ENCODE data around the gene C1QA. TPM values are rescaled to one million over a fixed set of nuclear protein-coding genes. Genes with fewer than 3 reads are reported as not detected.

C1QA gene
- total and polyA plus RNA-seq, 10 of the 15 experiments (the other 5 are each of a cell fraction or from before 2014, with no cell fraction given): 0.59 TPM; not detected in 9

DNA sequence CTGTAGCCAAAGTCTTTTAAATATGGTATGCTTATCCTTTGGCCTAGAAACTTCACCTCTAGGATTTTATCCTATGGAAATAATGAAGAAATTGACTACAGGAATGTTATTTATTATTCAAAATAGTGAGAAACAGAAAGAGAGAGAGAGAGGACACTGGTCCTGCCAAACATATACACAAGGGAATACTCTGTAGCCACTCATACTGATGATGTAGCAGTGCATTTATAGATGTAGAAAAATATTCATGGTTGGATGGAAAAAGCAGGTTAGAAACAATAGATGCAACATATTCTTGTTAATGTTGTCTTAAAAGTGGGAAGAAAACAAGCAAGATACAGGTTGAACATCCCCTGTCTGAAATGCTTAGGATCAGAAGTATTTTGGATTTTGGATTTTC lies 52.0 kb downstream of the C1QA start (continued):
- TF ChIP-seq, protein P1, sequence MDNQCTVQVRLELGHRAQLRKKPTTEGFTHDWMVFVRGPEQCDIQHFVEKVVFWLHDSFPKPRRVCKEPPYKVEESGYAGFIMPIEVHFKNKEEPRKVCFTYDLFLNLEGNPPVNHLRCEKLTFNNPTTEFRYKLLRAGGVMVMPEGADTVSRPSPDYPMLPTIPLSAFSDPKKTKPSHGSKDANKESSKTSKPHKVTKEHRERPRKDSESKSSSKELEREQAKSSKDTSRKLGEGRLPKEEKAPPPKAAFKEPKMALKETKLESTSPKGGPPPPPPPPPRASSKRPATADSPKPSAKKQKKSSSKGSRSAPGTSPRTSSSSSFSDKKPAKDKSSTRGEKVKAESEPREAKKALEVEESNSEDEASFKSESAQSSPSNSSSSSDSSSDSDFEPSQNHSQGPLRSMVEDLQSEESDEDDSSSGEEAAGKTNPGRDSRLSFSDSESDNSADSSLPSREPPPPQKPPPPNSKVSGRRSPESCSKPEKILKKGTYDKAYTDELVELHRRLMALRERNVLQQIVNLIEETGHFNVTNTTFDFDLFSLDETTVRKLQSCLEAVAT (IDR thresholded peaks at IDR 0.05): no peak
- no peak for TF ChIP-seq IRF4 (IDR thresholded peaks at IDR 0.05; ENCODE audit: low read depth, low read length)
- no peak for TF ChIP-seq CHD2 (IDR thresholded peaks at IDR 0.05; ENCODE audit: borderline replicate concordance, low read depth, low read length)
- TF ChIP-seq WRNIP1 (IDR thresholded peaks at IDR 0.05; ENCODE audit: borderline replicate concordance, low read depth, low read length): no peak
- TF ChIP-seq NR2F1 (conservative IDR thresholded peaks at IDR 0.05): no peak
- TF ChIP-seq MEF2B (IDR thresholded peaks at IDR 0.05; ENCODE audit: partially characterized antibody, poor library complexity, severe bottlenecking): no peak
- no peak for TF ChIP-seq CBX3 (IDR thresholded peaks at IDR 0.05; ENCODE audit: borderline replicate concordance, low read depth)
- TF ChIP-seq SMARCA5 (IDR thresholded peaks at IDR 0.05): no peak
- TF ChIP-seq, protein P2, sequence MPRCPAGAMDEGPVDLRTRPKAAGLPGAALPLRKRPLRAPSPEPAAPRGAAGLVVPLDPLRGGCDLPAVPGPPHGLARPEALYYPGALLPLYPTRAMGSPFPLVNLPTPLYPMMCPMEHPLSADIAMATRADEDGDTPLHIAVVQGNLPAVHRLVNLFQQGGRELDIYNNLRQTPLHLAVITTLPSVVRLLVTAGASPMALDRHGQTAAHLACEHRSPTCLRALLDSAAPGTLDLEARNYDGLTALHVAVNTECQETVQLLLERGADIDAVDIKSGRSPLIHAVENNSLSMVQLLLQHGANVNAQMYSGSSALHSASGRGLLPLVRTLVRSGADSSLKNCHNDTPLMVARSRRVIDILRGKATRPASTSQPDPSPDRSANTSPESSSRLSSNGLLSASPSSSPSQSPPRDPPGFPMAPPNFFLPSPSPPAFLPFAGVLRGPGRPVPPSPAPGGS (IDR thresholded peaks at IDR 0.05; ENCODE audit: borderline replicate concordance, insufficient read depth, low read depth, low read length, poor library complexity, severe bottlenecking): no peak
- TF ChIP-seq SMC3 (IDR thresholded peaks at IDR 0.05; ENCODE audit: borderline replicate concordance, low read length): no peak
- TF ChIP-seq PAX8 (IDR thresholded peaks at IDR 0.05): no peak

Small RNA genes within 50 kb of the gene (microRNA-seq; reads per million reads assigned to microRNA genes)
- gene MIR6127: not detected

Small RNA genes within 50 kb of the gene (small RNA-seq; reads per million reads assigned to genes)
- not detected for gene MIR6127

Other genes with a start within 250 kb of the C1QA start
- gene ZBTB40, start 184.8 kb upstream of the C1QA start, total RNA-seq (2014; rRNA removed): 12.1 and 13.6 TPM in 2 replicates
- gene ZBTB40, start 184.8 kb upstream of the C1QA start, total RNA-seq (2014; rRNA removed; fragmentation: Illumina TruSeq; extraction: Trizol): 9.3 and 9.4 TPM in 2 replicates
- gene ZBTB40, start 184.8 kb upstream of the C1QA start, total RNA-seq (2021): 14.0 and 14.4 TPM in 2 replicates
- 6.5 and 8.6 TPM in 2 replicates for gene ZBTB40, start 184.8 kb upstream of the C1QA start, polyA plus RNA-seq (2011; rRNA removed)
- 10.9 and 12.3 TPM in 2 replicates for gene ZBTB40, start 184.8 kb upstream of the C1QA start, polyA plus RNA-seq (2014; fragmentation: Illumina TruSeq; extraction: Trizol)
- 1 to 10 TPM; 1.9 to 2.3 TPM for gene ZBTB40, start 184.8 kb upstream of the C1QA start, polyA plus RNA-seq (2014; fragmentation: Nextera tagmentation; extraction: Ambion mirVana)
- 12.1 and 12.2 TPM in 2 replicates for gene ZBTB40, start 184.8 kb upstream of the C1QA start, polyA plus RNA-seq (2014; rRNA removed)
- 1 to 10 TPM; 6.9 to 7.4 TPM for gene ZBTB40, start 184.8 kb upstream of the C1QA start, polyA plus RNA-seq (2016; fragmentation: Nextera tagmentation; extraction: Ambion mirVana)
- not detected in 2 replicates for gene EPHA8, start 73.1 kb upstream of the C1QA start, total RNA-seq (2014; rRNA removed)
- gene EPHA8, start 73.1 kb upstream of the C1QA start, total RNA-seq (2014; rRNA removed; fragmentation: Illumina TruSeq; extraction: Trizol): not detected in 2 replicates
- not detected in 2 replicates for gene EPHA8, start 73.1 kb upstream of the C1QA start, total RNA-seq (2021)
- not detected in 2 replicates for gene EPHA8, start 73.1 kb upstream of the C1QA start, polyA plus RNA-seq (2011; rRNA removed)
- gene EPHA8, start 73.1 kb upstream of the C1QA start, polyA plus RNA-seq (2014; fragmentation: Illumina TruSeq; extraction: Trizol): not detected in 2 replicates
- gene EPHA8, start 73.1 kb upstream of the C1QA start, polyA plus RNA-seq (2014; fragmentation: Nextera tagmentation; extraction: Ambion mirVana): not detected
- not detected in 2 replicates for gene EPHA8, start 73.1 kb upstream of the C1QA start, polyA plus RNA-seq (2014; rRNA removed)
- gene EPHA8, start 73.1 kb upstream of the C1QA start, polyA plus RNA-seq (2016; fragmentation: Nextera tagmentation; extraction: Ambion mirVana): not detected
- gene C1QC, start 7.0 kb downstream of the C1QA start, total RNA-seq (2014; rRNA removed): not detected in 2 replicates
- not detected in 2 replicates for gene C1QC, start 7.0 kb downstream of the C1QA start, total RNA-seq (2014; rRNA removed; fragmentation: Illumina TruSeq; extraction: Trizol)
- gene C1QC, start 7.0 kb downstream of the C1QA start, total RNA-seq (2021): 0.64 and 0.74 TPM in 2 replicates
- not detected in 2 replicates for gene C1QC, start 7.0 kb downstream of the C1QA start, polyA plus RNA-seq (2011; rRNA removed)
- gene C1QC, start 7.0 kb downstream of the C1QA start, polyA plus RNA-seq (2014; fragmentation: Illumina TruSeq; extraction: Trizol): not detected in 2 replicates
- gene C1QC, start 7.0 kb downstream of the C1QA start, polyA plus RNA-seq (2014; fragmentation: Nextera tagmentation; extraction: Ambion mirVana): not detected
- not detected in 2 replicates for gene C1QC, start 7.0 kb downstream of the C1QA start, polyA plus RNA-seq (2014; rRNA removed)
- gene C1QC, start 7.0 kb downstream of the C1QA start, polyA plus RNA-seq (2016; fragmentation: Nextera tagmentation; extraction: Ambion mirVana): not detected
- gene C1QB, start 16.6 kb downstream of the C1QA start, total RNA-seq (2014; rRNA removed): not detected in 2 replicates
- gene C1QB, start 16.6 kb downstream of the C1QA start, total RNA-seq (2014; rRNA removed; fragmentation: Illumina TruSeq; extraction: Trizol): not detected in 2 replicates
- gene C1QB, start 16.6 kb downstream of the C1QA start, total RNA-seq (2021): 0.19 and 0.62 TPM in 2 replicates
- not detected in 2 replicates for gene C1QB, start 16.6 kb downstream of the C1QA start, polyA plus RNA-seq (2011; rRNA removed)
- gene C1QB, start 16.6 kb downstream of the C1QA start, polyA plus RNA-seq (2014; fragmentation: Illumina TruSeq; extraction: Trizol): not detected in 2 replicates
- not detected for gene C1QB, start 16.6 kb downstream of the C1QA start, polyA plus RNA-seq (2014; fragmentation: Nextera tagmentation; extraction: Ambion mirVana)
- gene C1QB, start 16.6 kb downstream of the C1QA start, polyA plus RNA-seq (2014; rRNA removed): not detected in 2 replicates
- gene C1QB, start 16.6 kb downstream of the C1QA start, polyA plus RNA-seq (2016; fragmentation: Nextera tagmentation; extraction: Ambion mirVana): not detected
- gene EPHB2, start 74.2 kb downstream of the C1QA start, total RNA-seq (2014; rRNA removed): 1.7 and 2.6 TPM in 2 replicates
- gene EPHB2, start 74.2 kb downstream of the C1QA start, total RNA-seq (2014; rRNA removed; fragmentation: Illumina TruSeq; extraction: Trizol): 0.92 and 0.94 TPM in 2 replicates
- gene EPHB2, start 74.2 kb downstream of the C1QA start, total RNA-seq (2021): 2.0 and 3.3 TPM in 2 replicates
- 0.13 and 0.68 TPM in 2 replicates for gene EPHB2, start 74.2 kb downstream of the C1QA start, polyA plus RNA-seq (2011; rRNA removed)
- 0.68 and 1.2 TPM in 2 replicates for gene EPHB2, start 74.2 kb downstream of the C1QA start, polyA plus RNA-seq (2014; fragmentation: Illumina TruSeq; extraction: Trizol)
- gene EPHB2, start 74.2 kb downstream of the C1QA start, polyA plus RNA-seq (2014; fragmentation: Nextera tagmentation; extraction: Ambion mirVana): under 1 TPM; 0.13 to 0.31 TPM
- 1.2 and 1.6 TPM in 2 replicates for gene EPHB2, start 74.2 kb downstream of the C1QA start, polyA plus RNA-seq (2014; rRNA removed)
- gene EPHB2, start 74.2 kb downstream of the C1QA start, polyA plus RNA-seq (2016; fragmentation: Nextera tagmentation; extraction: Ambion mirVana): under 1 TPM; 0.24 to 0.91 TPM